Natural killer cell (primary cell): ENCODE results near the gene B3GNT5. TPM values are rescaled to one million over a fixed set of nuclear protein-coding genes. Genes with fewer than 3 reads are reported as not detected.

Source experiments
- ATAC-seq, 3 donors: fragments of 150-1000 bp in 2 of 3; fragments of 200-7000 bp in 1 of 3; cut with Tn5 transposase; 1 replicate in 1 of 3; 2 replicates in 2 of 3; pipeline ENCODE4 v1.10.0; 2021; ENCODE audit warnings: mild to moderate bottlenecking in 2 of 3, moderate library complexity in 2 of 3
- DNase-seq, 2 donors: peaks; one replicate each; pipeline versions ENCODE4 v3.0.0 to v3.0.0-alpha.2; 2013 to 2021; ENCODE audit warnings: mixed read lengths in 1 of 2
- H3K27ac ChIP-seq: one replicate; pipeline ENCODE4 v1.5.1; 2013; ENCODE audit warnings: mild to moderate bottlenecking, low read length
- H3K27me3 ChIP-seq: one replicate; pipeline ENCODE4 v1.6.1; 2013; ENCODE audit warnings: low read length; ENCODE audit not compliant: control insufficient read depth, insufficient read depth
- H3K36me3 ChIP-seq: one replicate; pipeline ENCODE4 v1.6.1; 2013; ENCODE audit warnings: low read length; ENCODE audit not compliant: control insufficient read depth, insufficient read depth
- H3K4me1 ChIP-seq: one replicate; pipeline ENCODE4 v1.6.1; 2013; ENCODE audit warnings: low read length; ENCODE audit not compliant: control insufficient read depth, insufficient read depth
- H3K4me3 ChIP-seq: one replicate; pipeline ENCODE4 v1.5.1; 2013; ENCODE audit warnings: low read length
- H3K9me3 ChIP-seq: one replicate; pipeline ENCODE4 v1.6.1; 2013; ENCODE audit warnings: low read length; ENCODE audit not compliant: control insufficient read depth, insufficient read depth
- H3K27ac Mint-ChIP-seq, 2 donors: one replicate each; pipeline ENCODE4 v1.8.0; 2022; ENCODE audit warnings: mild to moderate bottlenecking in 2 of 2, mixed read lengths in 2 of 2, moderate library complexity in 1 of 2
- H3K27me3 Mint-ChIP-seq, 2 donors: one replicate each; pipeline ENCODE4 v1.8.0; 2022; ENCODE audit warnings: low read depth in 2 of 2, mixed read lengths in 2 of 2
- H3K36me3 Mint-ChIP-seq: one replicate; pipeline ENCODE4 v1.8.0; 2022; ENCODE audit warnings: mixed read lengths
- H3K4me1 Mint-ChIP-seq, 2 donors: one replicate each; pipeline ENCODE4 v1.8.0; 2022; ENCODE audit warnings: mixed read lengths in 2 of 2
- H3K4me3 Mint-ChIP-seq: one replicate; pipeline ENCODE4 v1.8.0; 2022; ENCODE audit warnings: mild to moderate bottlenecking, moderate library complexity, mixed read lengths
- H3K9me3 Mint-ChIP-seq, 2 donors: one replicate each; pipeline ENCODE4 v1.8.0; 2022; ENCODE audit warnings: mixed read lengths in 2 of 2
- CTCF ChIP-seq: fragments of 200-600 bp; IDR thresholded peaks from one replicate; pipeline ENCODE4 v1.8.0; 2022; ENCODE audit warnings: antibody characterized with exemption
- WGBS: methylation state at CpG from one replicate; pipeline ENCODE4 v1.1.7; 2013; ENCODE audit warnings: missing lambda C conversion rate; ENCODE audit not compliant: insufficient coverage; 5-methylcytosine and 5-hydroxymethylcytosine counted together
- intact Hi-C: fragments of 100-400 bp; cut with micrococcal nuclease; formaldehyde crosslinking; loops from one replicate; pipeline ENCODE4 v1.14.2; 2022
- total RNA-seq, 4 donors: library from RNA; stranded (reverse); fragments of 120-200 nt in 1 of 4; gene quantifications; one replicate each; pipeline versions ENCODE4 v1.2.3 to v1.2.4, GENCODE V29; 2013 to 2022

Gene B3GNT5
- total RNA-seq, 3 donors from 2014 or later (not counting 1 experiment from before 2014, with no cell fraction given) = 1.2 to 4.5 (median 3.4) TPM

- Mint-ChIP-seq H3K27ac (no peak overlapping the region), H3K36me3 (no peaks in the 10 kb centered on the region)
- intact Hi-C loops = no loop called here
These were observed 59.4 kb downstream of the B3GNT5 start for GRCh38 chr3:183312433-183312832.

GRCh38 chr3:183313351-183313750, 60.3 kb downstream of the B3GNT5 start:
- Histone ChIP-seq H3K27ac (no peak overlapping the region), H3K4me3 (no peak overlapping the region), H3K4me1 (no peaks in the 10 kb centered on the region), H3K27me3 (no peaks in the 10 kb centered on the region), H3K36me3 (no peaks in the 10 kb centered on the region), H3K9me3 (no peaks in the 10 kb centered on the region)
- no peaks in the 10 kb centered on the region for H3K9me3 Mint-ChIP-seq
- H3K36me3 Mint-ChIP-seq = no peaks in the 10 kb centered on the region
- 82% methylated on average over 4 of the region's 4 CpGs for WGBS
- DNase-seq = no peak
- no peaks in the 10 kb centered on the region for H3K4me1 Mint-ChIP-seq
- TF ChIP-seq CTCF = no peak
- ATAC-seq = no peak
- H3K27ac Mint-ChIP-seq = no peak overlapping the region
- no peaks in the 10 kb centered on the region for H3K27me3 Mint-ChIP-seq
- no peak overlapping the region for H3K4me3 Mint-ChIP-seq
- intact Hi-C loops = no loop called here

More at GRCh38 chr3:183312433-183312832, 59.4 kb downstream of the B3GNT5 start:
- Histone ChIP-seq H3K4me3 (no peak overlapping the region), H3K27ac (no peak overlapping the region), H3K4me1 (no peaks in the 10 kb centered on the region), H3K27me3 (no peaks in the 10 kb centered on the region), H3K36me3 (no peaks in the 10 kb centered on the region), H3K9me3 (no peaks in the 10 kb centered on the region)
- no peak for TF ChIP-seq CTCF
- no peak for DNase-seq
- no peak for ATAC-seq
- H3K4me3 Mint-ChIP-seq = no peak overlapping the region
- H3K9me3 Mint-ChIP-seq = no peaks in the 10 kb centered on the region
- H3K4me1 Mint-ChIP-seq = peaks cover 0 to 1% of the 10 kb centered on the region in 2 donors
- 100% methylated on average over 2 of the region's 2 CpGs for WGBS
- H3K27me3 Mint-ChIP-seq = no peaks in the 10 kb centered on the region

GRCh38 chr3:183313764-183314163, 60.7 kb downstream of the B3GNT5 start:
- no peak overlapping the region for H3K4me3 ChIP-seq
- no peaks in the 10 kb centered on the region for H3K9me3 ChIP-seq
- Mint-ChIP-seq H3K4me3 (no peak overlapping the region), H3K9me3 (no peaks in the 10 kb centered on the region), H3K27ac (no peak overlapping the region), H3K27me3 (no peaks in the 10 kb centered on the region), H3K36me3 (no peaks in the 10 kb centered on the region), H3K4me1 (no peaks in the 10 kb centered on the region)
- 95% methylated on average over 6 of the region's 7 CpGs for WGBS
- no peaks in the 10 kb centered on the region for H3K27me3 ChIP-seq
- intact Hi-C loops = no loop called here
- H3K4me1 ChIP-seq = no peaks in the 10 kb centered on the region
- ATAC-seq (no peak), DNase-seq (no peak)
- H3K36me3 ChIP-seq = no peaks in the 10 kb centered on the region
- no peak overlapping the region for H3K27ac ChIP-seq
- TF ChIP-seq CTCF = no peak

- no peak for ATAC-seq
- no peak overlapping the region for H3K4me3 Mint-ChIP-seq
These were observed 62.7 kb downstream of the B3GNT5 start for GRCh38 chr3:183315739-183316138.

More at GRCh38 chr3:183315739-183316138, 62.7 kb downstream of the B3GNT5 start:
- Mint-ChIP-seq H3K36me3 (no peaks in the 10 kb centered on the region), H3K9me3 (no peaks in the 10 kb centered on the region), H3K27me3 (peaks cover 0 to 3% of the 10 kb centered on the region in 2 donors), H3K4me1 (peaks cover 0 to 5% of the 10 kb centered on the region in 2 donors), H3K27ac (no peak overlapping the region)
- no peak for TF ChIP-seq CTCF
- no peaks in the 10 kb centered on the region for H3K9me3 ChIP-seq
- H3K4me1 ChIP-seq = no peaks in the 10 kb centered on the region
- no peak for DNase-seq
- no peak overlapping the region for H3K4me3 ChIP-seq
- no peak overlapping the region for H3K27ac ChIP-seq
- intact Hi-C loops = no loop called here
- WGBS = 97% methylated on average over 8 of the region's 8 CpGs
- H3K36me3 ChIP-seq = no peaks in the 10 kb centered on the region
- no peaks in the 10 kb centered on the region for H3K27me3 ChIP-seq
